Progenitor cell of endocrine pancreas (in vitro differentiated cells): ENCODE data around the gene TBC1D25. TPM values are rescaled to one million over a fixed set of nuclear protein-coding genes. Genes with fewer than 3 reads are reported as not detected.

ENCODE experiments used
- DNase-seq: peaks from one replicate; pipeline ENCODE4 v3.0.0; 2021; ENCODE audit warnings: low spot score; ENCODE audit not compliant: unreplicated experiment
- H3K27ac Mint-ChIP-seq: 2 replicates; pipeline ENCODE4 v1.8.0; 2021; ENCODE audit warnings: mild to moderate bottlenecking, moderate library complexity, mixed read lengths
- H3K27me3 Mint-ChIP-seq: 2 replicates; pipeline ENCODE4 v1.8.0; 2021; ENCODE audit warnings: mixed read lengths
- H3K36me3 Mint-ChIP-seq: 2 replicates; pipeline ENCODE4 v1.8.0; 2022; ENCODE audit warnings: mixed read lengths; ENCODE audit not compliant: insufficient read depth
- H3K4me1 Mint-ChIP-seq: 2 replicates; pipeline ENCODE4 v1.8.0; 2021; ENCODE audit warnings: low read depth, mixed read lengths
- H3K4me3 Mint-ChIP-seq: 2 replicates; pipeline ENCODE4 v1.8.0; 2021; ENCODE audit warnings: low read depth, mild to moderate bottlenecking, moderate library complexity, mixed read lengths
- H3K9me3 Mint-ChIP-seq: 2 replicates; pipeline ENCODE4 v1.8.0; 2021; ENCODE audit warnings: low read depth, mixed read lengths
- total RNA-seq: library from RNA; stranded (reverse); gene quantifications from 2 replicates; pipeline ENCODE4 v1.2.1, GENCODE V29; 2021
- TF ChIP-seq, protein P1 (sequence below): fragments of 200-600 bp; sonication (generic); IDR thresholded peaks from one replicate; pipeline ENCODE4 v1.5.0; 2021; ENCODE audit warnings: antibody characterized with exemption, mild to moderate bottlenecking; ENCODE audit not compliant: unreplicated experiment

Gene TBC1D25
- total RNA-seq, 1 donor from 2014 or later: 12.6 TPM

DNA sequence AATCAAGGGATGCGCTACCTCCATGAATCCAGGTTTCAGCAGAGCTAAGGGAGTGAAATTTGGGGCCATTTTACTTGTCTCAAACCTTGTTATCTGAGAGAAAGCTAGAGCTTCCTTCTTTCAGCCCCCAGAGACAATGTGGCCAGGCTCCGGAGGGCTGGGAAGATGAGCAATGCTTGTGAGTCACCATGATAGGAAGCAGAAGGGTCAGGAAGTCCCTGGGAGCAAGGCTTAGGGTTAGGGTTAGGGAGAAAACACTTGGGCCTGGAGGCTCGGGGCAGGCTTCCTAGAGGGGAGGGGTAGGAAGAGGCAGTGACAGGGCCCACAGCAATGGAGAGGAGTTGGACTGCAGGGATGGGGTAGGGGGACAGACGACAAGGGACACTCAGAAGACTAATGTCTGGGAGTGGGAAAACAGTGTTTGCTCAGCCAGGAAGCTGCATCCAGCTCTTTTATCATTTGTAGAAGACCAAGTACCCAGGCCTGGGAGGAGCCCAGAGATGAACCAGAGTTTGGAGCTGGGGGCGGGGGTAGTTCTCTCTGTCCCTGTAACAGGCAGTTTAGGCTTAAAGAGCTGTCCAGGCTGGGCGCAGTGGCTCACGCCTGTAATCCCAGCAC is 47.1 kb upstream of the TBC1D25 start:
- H3K36me3 Mint-ChIP-seq: no peaks in the 10 kb centered on the region
- H3K27me3 Mint-ChIP-seq: no peaks in the 10 kb centered on the region

DNA sequence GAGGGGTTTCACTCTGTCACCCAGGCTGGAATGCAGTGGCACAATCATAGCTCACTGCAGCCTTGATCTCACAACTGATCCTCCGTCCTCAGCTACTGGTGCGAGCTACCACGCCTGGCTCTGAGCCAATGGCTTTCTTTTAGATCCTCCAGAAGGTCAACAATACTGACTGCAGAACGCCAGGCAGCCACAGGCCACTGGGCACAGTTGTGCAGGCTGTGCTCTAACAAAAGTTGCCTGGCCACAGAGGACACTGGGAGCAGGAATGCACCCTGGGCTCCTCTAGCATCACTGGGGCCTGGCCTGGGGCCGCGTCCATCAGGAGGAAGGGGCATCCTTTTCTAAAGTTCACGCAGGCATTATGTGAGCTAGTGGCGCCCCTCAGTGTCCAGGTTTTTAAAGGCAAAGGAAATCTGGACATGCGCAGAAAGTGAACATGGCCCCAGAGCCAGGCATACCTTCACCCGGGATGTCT is 45.6 kb upstream of the TBC1D25 start:
- Mint-ChIP-seq H3K27ac (no peak overlapping the region), H3K4me3 (no peak overlapping the region), H3K36me3 (no peaks in the 10 kb centered on the region), H3K27me3 (no peaks in the 10 kb centered on the region), H3K4me1 (no peaks in the 10 kb centered on the region), H3K9me3 (peaks cover 2% of the 10 kb centered on the region)
- TF ChIP-seq, protein P1, sequence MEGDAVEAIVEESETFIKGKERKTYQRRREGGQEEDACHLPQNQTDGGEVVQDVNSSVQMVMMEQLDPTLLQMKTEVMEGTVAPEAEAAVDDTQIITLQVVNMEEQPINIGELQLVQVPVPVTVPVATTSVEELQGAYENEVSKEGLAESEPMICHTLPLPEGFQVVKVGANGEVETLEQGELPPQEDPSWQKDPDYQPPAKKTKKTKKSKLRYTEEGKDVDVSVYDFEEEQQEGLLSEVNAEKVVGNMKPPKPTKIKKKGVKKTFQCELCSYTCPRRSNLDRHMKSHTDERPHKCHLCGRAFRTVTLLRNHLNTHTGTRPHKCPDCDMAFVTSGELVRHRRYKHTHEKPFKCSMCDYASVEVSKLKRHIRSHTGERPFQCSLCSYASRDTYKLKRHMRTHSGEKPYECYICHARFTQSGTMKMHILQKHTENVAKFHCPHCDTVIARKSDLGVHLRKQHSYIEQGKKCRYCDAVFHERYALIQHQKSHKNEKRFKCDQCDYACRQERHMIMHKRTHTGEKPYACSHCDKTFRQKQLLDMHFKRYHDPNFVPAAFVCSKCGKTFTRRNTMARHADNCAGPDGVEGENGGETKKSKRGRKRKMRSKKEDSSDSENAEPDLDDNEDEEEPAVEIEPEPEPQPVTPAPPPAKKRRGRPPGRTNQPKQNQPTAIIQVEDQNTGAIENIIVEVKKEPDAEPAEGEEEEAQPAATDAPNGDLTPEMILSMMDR: peak; percentile 49
- no peak for DNase-seq

More for the DNA sequence above, 47.1 kb upstream of the TBC1D25 start:
- Mint-ChIP-seq H3K9me3 (peaks cover 6% of the 10 kb centered on the region), H3K27ac (no peak overlapping the region), H3K4me3 (no peak overlapping the region), H3K4me1 (no peaks in the 10 kb centered on the region)
- TF ChIP-seq, protein P1: no peak
- no peak for DNase-seq

DNA sequence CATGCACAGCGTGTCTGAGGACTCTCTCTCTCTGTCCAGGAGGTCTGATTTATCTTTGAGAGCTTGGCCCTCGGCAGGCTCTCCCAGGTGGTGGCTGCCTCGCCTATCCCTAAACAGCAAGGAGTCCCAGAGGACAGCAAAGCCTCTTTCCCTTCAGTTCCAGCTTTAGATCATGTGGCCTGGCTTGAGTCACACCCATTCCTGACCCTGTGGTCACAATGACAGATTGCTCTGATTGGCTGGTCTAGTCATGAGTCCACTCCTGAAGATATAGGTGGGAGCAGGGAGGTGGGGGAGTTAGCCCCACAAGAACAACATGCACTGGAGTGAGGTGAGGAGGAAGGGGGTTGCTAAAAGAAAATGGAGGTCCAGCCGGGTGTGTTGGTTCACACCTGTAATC is 42.9 kb upstream of the TBC1D25 start:
- TF ChIP-seq, protein P1: no peak
- Mint-ChIP-seq H3K4me3 (no peak overlapping the region), H3K27me3 (no peaks in the 10 kb centered on the region), H3K9me3 (peaks cover 7% of the 10 kb centered on the region), H3K4me1 (no peaks in the 10 kb centered on the region), H3K36me3 (no peaks in the 10 kb centered on the region), H3K27ac (peak overlapping the region; percentile 1)
- DNase-seq: no peak

DNA sequence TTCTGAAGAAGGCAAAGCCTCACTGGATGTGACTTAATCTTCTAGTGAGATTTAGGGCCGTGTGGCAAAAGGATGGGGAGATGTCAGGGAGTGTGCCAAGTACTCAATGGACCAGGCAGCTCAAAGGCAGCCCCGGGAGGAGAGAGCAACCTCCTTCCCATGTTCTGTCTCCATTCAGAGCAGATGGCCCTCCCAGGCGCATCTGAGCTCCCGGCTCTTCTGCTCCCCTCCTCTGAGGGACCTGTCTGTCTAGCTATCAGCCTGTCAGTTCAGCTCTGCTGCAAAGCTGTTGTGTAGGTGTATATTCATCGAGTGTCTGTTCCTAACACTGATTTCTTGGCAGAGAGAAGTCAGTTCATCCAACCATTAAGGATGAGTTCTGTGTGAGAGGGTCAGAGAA is 41.6 kb upstream of the TBC1D25 start:
- H3K4me1 Mint-ChIP-seq: no peaks in the 10 kb centered on the region
- DNase-seq: no peak

DNA sequence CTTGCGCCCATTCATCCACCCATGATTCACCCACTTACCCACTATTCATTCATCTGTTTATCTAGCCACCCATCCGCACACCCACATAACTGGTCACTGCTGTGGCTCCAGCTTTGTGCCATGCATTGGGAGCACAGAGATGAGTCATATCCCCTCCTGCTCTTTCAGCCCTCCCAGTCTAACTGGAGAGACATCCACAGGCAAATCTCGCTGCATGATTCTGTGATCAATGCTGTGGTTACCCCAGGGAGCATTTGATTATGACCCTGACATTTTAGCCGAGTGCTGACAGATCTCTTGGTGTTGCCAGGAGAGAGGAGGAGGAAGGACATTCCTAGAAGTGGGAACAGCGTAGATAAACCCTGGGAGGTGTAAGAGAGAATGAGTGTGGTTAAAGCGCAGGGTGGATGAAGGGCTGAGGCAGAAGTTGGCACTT is 41.1 kb upstream of the TBC1D25 start:
- no peaks in the 10 kb centered on the region for H3K4me1 Mint-ChIP-seq
- H3K9me3 Mint-ChIP-seq: peaks cover 9% of the 10 kb centered on the region
- no peak overlapping the region for H3K4me3 Mint-ChIP-seq
- no peaks in the 10 kb centered on the region for H3K36me3 Mint-ChIP-seq
- no peak for DNase-seq
- no peak overlapping the region for H3K27ac Mint-ChIP-seq
- TF ChIP-seq, protein P1: no peak
- H3K27me3 Mint-ChIP-seq: no peaks in the 10 kb centered on the region

More for the DNA sequence above, 41.6 kb upstream of the TBC1D25 start:
- H3K4me3 Mint-ChIP-seq: no peak overlapping the region
- no peaks in the 10 kb centered on the region for H3K36me3 Mint-ChIP-seq
- H3K27ac Mint-ChIP-seq: no peak overlapping the region
- H3K27me3 Mint-ChIP-seq: no peaks in the 10 kb centered on the region
- H3K9me3 Mint-ChIP-seq: peaks cover 8% of the 10 kb centered on the region
- TF ChIP-seq, protein P1: no peak
